ENCODE results near the gene ZFP3. TPM values are rescaled to one million over a fixed set of nuclear protein-coding genes. Genes with fewer than 3 reads are reported as not detected.
A peak's percentile ranks its signal among the peaks of the same experiment; 100 is the strongest.
"Not testable (repeated sequence)": the region's sequence is repeated elsewhere in the genome, so short reads cannot be mapped to it uniquely, and the experiment has no call there.

Gene ZFP3
- total RNA-seq = 1 to 10 TPM; 4.1 to 6.2 (median 5.3) TPM

GRCh38 chr17:5078106-5079028, at the start of gene ZFP3:
ZFP3 (plus strand) TSS chr17:5078467; CDS start chr17:5091505, 13,038 bp downstream.
- Histone ChIP-seq H3K4me3 (peak within 1 kb of the TSS; percentile 56 to 89 (median 71)), H3K27ac (replicated peaks in 1 of 4) (peak within 1 kb of the TSS; percentile 77 to 87 (median 82)), H3K36me3 (peaks cover 0 to 27% (median 3%) of the 10 kb centered on the region in 4 donors), H3K9me3 (peaks cover 0 to 13% (median 4%) of the 10 kb centered on the region in 4 donors), H3K27me3 (no peaks in the 10 kb centered on the region), H3K4me1 (peaks cover 21 to 29% (median 25%) of the 10 kb centered on the region in 4 donors)
- 1% methylated on average over 33 of the region's 75 CpGs for WGBS
- no peak for TF ChIP-seq EP300 (IDR thresholded peaks at IDR 0.05)
- TF ChIP-seq CTCF (IDR thresholded peaks at IDR 0.05) = peak in 1 of 3 experiments; percentile 10
- TF ChIP-seq POLR2A (IDR thresholded peaks at IDR 0.05; ENCODE audit: low read depth) = no peak
- peak; percentile 78 to 80 for TF ChIP-seq POLR2AphosphoS5 (IDR thresholded peaks at IDR 0.05)
- intact Hi-C loops (cut with DNase I) = no loop called here
- DNase-seq (ENCODE audit: extremely low spot score) = peak; percentile 95

- not testable (repeated sequence) for H3K4me3 ChIP-seq; DNase-seq (ENCODE audit: extremely low spot score); H3K9me3 ChIP-seq; H3K36me3 ChIP-seq; H3K27ac ChIP-seq (replicated peaks in 1 of 4)
- intact Hi-C loops (cut with DNase I) = loop anchor here (2.0 kb wide), 1 partner anchor 33 kb away; no protein-coding TSS in a partner anchor
- Histone ChIP-seq H3K4me1 (peaks cover 3 to 13% (median 10%) of the 10 kb centered on the region in 4 donors), H3K27me3 (peaks cover 0 to 12% (median under 1%) of the 10 kb centered on the region in 4 donors)
- WGBS = 91% methylated on average over 2 of the region's 2 CpGs
Observed at GRCh38 chr17:5030168-5030567, 48.1 kb upstream of the ZFP3 start.

- DNase-seq (ENCODE audit: extremely low spot score) = peak; percentile 95
- 9% methylated on average over 16 of the region's 48 CpGs for WGBS
- Histone ChIP-seq H3K36me3 (no peaks in the 10 kb centered on the region), H3K9me3 (no peaks in the 10 kb centered on the region), H3K4me1 (peaks cover 3 to 18% (median 14%) of the 10 kb centered on the region in 4 donors), H3K27ac (replicated peaks in 1 of 4) (peak overlapping the region; percentile 32 to 51 (median 46)), H3K27me3 (peaks cover 0 to 25% (median 3%) of the 10 kb centered on the region in 4 donors), H3K4me3 (peak overlapping the region; percentile 55 to 68 (median 60))
- intact Hi-C loops (cut with DNase I) = loop anchor here (2.0 kb wide), 1 partner anchor 31 kb away; no protein-coding TSS in a partner anchor
- peak in 1 of 2 donors; percentile 17 for TF ChIP-seq POLR2AphosphoS5 (IDR thresholded peaks at IDR 0.05)
- no peak for TF ChIP-seq POLR2A (IDR thresholded peaks at IDR 0.05; ENCODE audit: low read depth)
- no peak for TF ChIP-seq EP300 (IDR thresholded peaks at IDR 0.05)
- peak; percentile 84 to 86 (median 84) for TF ChIP-seq CTCF (IDR thresholded peaks at IDR 0.05)
Observed at GRCh38 chr17:5031365-5032082, 46.7 kb upstream of the ZFP3 start.

- no peak for DNase-seq (ENCODE audit: extremely low spot score)
- Histone ChIP-seq H3K9me3 (no peaks in the 10 kb centered on the region), H3K27ac (replicated peaks in 1 of 4) (no peak overlapping the region), H3K4me1 (peaks cover 3 to 18% (median 14%) of the 10 kb centered on the region in 4 donors), H3K27me3 (peaks cover 0 to 35% (median 3%) of the 10 kb centered on the region in 4 donors), H3K4me3 (no peak overlapping the region), H3K36me3 (no peaks in the 10 kb centered on the region)
- intact Hi-C loops (cut with DNase I) = no loop called here
- 100% methylated on average over 2 of the region's 6 CpGs for WGBS
- TF ChIP-seq EP300 (IDR thresholded peaks at IDR 0.05) (no peak), POLR2AphosphoS5 (IDR thresholded peaks at IDR 0.05) (no peak), CTCF (IDR thresholded peaks at IDR 0.05) (no peak), POLR2A (IDR thresholded peaks at IDR 0.05; ENCODE audit: low read depth) (no peak)
Observed at GRCh38 chr17:5032865-5033264, 45.4 kb upstream of the ZFP3 start.
